Measurements from ENCODE around the gene GAA.

The GAA gene

DNA sequence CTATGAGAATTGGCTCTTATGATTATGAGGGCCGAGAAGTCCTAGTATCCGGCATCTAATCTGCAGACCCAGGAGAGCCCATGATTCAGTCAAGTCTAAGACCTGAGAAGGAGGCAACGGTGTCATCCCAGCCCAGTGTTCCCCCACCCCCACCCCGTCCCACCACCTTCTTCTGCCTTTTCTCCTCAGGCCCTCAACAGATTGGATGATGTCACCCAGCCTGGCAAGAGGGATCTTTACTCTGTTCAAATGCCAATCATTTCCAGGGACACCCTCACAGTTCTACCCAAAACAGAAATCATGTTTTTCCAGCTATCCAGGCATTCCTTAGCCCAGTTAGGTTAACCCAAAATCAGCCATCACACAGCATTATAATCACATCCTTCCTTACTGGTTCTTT, 10.0 kb upstream of the GAA start:
- no peak overlapping the region for H3K4me3 ChIP-seq (ENCODE audit: low read depth, low read length)
- TF ChIP-seq, protein P1, sequence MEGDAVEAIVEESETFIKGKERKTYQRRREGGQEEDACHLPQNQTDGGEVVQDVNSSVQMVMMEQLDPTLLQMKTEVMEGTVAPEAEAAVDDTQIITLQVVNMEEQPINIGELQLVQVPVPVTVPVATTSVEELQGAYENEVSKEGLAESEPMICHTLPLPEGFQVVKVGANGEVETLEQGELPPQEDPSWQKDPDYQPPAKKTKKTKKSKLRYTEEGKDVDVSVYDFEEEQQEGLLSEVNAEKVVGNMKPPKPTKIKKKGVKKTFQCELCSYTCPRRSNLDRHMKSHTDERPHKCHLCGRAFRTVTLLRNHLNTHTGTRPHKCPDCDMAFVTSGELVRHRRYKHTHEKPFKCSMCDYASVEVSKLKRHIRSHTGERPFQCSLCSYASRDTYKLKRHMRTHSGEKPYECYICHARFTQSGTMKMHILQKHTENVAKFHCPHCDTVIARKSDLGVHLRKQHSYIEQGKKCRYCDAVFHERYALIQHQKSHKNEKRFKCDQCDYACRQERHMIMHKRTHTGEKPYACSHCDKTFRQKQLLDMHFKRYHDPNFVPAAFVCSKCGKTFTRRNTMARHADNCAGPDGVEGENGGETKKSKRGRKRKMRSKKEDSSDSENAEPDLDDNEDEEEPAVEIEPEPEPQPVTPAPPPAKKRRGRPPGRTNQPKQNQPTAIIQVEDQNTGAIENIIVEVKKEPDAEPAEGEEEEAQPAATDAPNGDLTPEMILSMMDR (conservative IDR thresholded peaks at IDR 0.05; ENCODE audit: low read depth, low read length) = no peak
- DNase-seq (ENCODE audit: low read depth) = no peak

DNA sequence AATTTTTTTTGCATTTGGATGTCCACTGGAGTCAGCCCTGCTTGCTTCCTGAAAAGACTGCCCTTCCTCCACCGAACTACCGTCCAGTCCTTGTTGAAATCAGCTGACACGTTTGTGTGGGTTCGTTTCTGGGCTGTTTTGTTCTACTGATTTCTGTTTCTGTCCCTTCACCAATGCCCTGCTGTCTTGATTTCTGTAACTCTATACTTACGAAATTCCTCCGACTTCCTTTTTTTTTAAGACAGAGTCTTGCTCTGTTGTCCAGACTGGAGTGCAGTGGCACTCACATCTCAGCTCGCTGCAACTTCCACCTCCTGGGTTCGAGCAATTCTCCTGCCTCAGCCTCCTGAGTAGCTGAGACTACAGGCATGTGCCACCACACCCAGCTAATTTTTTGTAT, 8.4 kb upstream of the GAA start:
- TF ChIP-seq, protein P1 (conservative IDR thresholded peaks at IDR 0.05; ENCODE audit: low read depth, low read length) = no peak
- no peak overlapping the region for H3K4me3 ChIP-seq (ENCODE audit: low read depth, low read length)
- peak; percentile 32 for DNase-seq (ENCODE audit: low read depth)

DNA sequence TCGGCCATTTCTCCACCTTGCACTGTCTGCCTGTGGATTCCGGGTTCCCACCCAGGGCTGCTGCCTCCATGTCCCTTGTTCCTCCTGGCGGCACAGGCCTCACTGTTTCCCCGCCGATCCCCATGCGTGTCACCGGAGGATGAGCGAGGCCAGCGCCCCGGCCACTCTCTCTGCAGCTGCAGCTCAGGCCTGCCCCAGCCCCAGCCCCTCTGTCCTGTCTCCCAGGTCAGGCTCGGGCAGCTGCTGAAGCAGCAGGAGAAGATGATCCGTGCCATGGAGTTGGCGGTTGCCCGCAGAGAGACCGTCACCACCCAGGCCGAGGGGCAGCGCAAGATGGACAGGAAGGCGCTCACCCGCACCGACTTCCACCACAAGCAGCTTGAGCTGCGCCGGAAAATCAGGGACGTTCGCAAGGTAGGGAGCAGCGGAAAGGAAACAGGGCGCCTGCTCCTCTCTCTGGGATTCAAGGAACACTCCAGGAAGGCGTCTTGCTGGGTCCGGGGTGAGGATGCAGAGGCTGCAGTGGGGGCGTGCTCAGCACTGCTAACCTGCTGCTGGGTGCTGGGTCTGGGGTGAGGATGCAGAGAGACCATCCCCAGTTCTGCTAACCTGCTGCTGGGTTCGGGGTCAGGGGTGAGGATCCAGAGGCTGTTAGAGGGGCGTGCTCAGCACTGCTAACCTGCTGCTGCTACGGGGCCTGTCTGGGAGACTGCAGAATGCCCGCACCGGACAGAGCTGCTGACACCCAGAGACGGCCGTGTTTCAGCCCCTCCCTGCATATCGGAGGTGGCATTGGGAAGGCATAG, 6.1 kb upstream of the GAA start:
- no peak overlapping the region for H3K4me3 ChIP-seq (ENCODE audit: low read depth, low read length)
- DNase-seq (ENCODE audit: low read depth) = no peak
- TF ChIP-seq, protein P1 (conservative IDR thresholded peaks at IDR 0.05; ENCODE audit: low read depth, low read length) = no peak

DNA sequence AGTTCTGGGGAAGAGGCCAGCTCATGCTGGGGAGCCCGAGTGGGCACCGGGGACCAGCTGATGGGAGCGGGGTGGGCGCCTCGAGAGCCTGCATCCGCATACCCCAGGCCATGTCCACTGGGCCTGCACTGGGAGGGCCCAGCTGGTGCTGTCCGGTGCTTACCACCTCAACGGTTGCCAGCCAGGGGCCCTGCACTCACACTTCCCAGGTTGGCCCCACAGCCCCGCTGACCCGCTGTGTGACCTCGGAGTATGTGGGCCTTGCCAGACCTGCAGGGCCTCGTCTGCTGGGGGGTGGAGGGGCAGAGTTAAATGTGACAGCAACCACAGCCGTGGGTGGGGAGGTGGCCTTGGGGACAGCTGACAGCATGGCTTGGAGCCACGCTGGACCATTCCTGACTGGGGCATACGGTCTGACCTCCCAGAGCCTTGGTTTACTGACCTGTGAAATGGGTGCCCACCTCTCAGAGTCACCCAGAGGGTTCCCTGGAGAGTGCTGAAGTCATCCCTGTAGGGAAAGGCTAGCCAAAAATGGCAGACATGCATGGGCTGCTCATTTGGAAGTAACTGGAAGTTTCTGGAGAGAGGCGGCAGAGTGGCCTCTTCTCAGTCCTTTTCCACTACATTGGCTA, 5.4 kb upstream of the GAA start:
- H3K4me3 ChIP-seq (ENCODE audit: low read depth, low read length) = no peak overlapping the region
- TF ChIP-seq, protein P1 (conservative IDR thresholded peaks at IDR 0.05; ENCODE audit: low read depth, low read length) = no peak
- DNase-seq (ENCODE audit: low read depth) = no peak

DNA sequence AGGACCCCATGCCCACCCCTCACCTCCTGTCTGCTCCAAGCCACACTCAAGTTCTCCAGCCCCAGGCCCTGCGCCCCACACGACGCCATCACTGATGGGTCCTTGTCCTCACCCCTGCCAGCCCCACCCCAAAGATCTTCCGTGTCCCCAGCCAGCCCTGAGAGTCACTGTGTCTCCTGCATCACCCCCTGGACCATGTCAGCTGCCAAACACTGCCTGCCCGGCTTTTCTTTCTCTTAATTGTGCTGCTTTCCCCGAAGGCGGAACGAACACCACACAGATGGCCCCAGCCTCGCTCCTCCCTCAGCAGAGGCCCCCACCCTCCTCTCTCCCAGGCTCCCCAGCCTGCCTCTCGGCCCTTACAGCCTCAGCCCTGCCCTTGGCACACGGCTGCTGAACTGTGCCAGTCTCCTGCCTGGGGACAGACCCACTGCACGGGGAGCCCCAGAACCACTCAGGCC, 4.8 kb upstream of the GAA start:
- no peak for DNase-seq (ENCODE audit: low read depth)
- H3K4me3 ChIP-seq (ENCODE audit: low read depth, low read length) = no peak overlapping the region
- TF ChIP-seq, protein P1 (conservative IDR thresholded peaks at IDR 0.05; ENCODE audit: low read depth, low read length) = no peak

DNA sequence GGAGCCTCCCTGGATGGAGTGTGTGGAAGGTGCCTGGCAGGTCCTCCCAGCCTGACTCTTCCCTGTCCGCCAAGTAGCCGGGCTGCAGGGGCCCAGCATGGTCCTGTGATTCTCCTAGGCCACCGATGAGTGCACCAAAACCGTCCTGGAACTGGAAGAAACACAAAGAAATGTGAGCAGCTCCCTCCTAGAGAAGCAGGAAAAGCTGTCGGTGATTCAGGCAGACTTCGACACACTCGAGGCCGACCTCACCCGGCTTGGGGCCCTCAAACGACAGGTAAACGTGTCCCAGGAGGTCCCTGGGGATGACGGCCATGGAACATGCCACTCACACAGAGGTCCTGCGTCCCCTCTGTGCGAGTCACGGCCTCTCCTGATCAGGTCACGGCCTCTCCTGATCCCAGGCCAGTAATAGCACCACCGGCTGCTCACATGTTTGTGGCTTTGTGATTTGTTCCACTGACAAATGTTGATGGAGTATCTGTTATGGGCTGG, 4.2 kb upstream of the GAA start:
- no peak for DNase-seq (ENCODE audit: low read depth)
- TF ChIP-seq, protein P1 (conservative IDR thresholded peaks at IDR 0.05; ENCODE audit: low read depth, low read length) = no peak
- H3K4me3 ChIP-seq (ENCODE audit: low read depth, low read length) = no peak overlapping the region

Measured in choroid plexus epithelial cell (primary cell).